ENCODE data around the gene C3orf33.

- TF ChIP-seq POLR2A (IDR thresholded peaks at IDR 0.05) (no peak), CTCF (IDR thresholded peaks at IDR 0.05) (no peak)
These were observed 63.6 kb downstream of the C3orf33 start for GRCh38 chr3:155742349-155742965.

Measured in right lobe of liver (tissue), 4 donors.